HEK293 (cell line): Measurements from ENCODE around the gene ENC1.

Experiments
- CTCF ChIA-PET: fragments of 350-600 bp; formaldehyde crosslinking; extraction: SDS; loops from one replicate; lab custom pipeline; 2021; ENCODE audit warnings: antibody characterized with exemption; lab: Yijun Ruan, JAX
- POLR2A ChIA-PET: fragments of 300-600 bp; formaldehyde crosslinking; extraction: SDS; loops from one replicate; lab custom pipeline; 2020; ENCODE audit warnings: antibody characterized with exemption, inconsistent platforms; lab: Yijun Ruan, JAX
- H3K27ac ChIP-seq: fragments of 200-500 bp; sonication (Bioruptor generic); 2 replicates; pipeline ENCODE4 v1.5.1; 2014; ENCODE audit warnings: low read depth, low read length, control low read depth, inconsistent platforms; ENCODE audit errors: extremely low read depth
- H3K36me3 ChIP-seq, 2 experiments: fragments of 200-500 bp in 1 of 2; sonication (Bioruptor generic) in 1 of 2; 1 replicate in 1 of 2; 2 replicates in 1 of 2; pipeline ENCODE4 v1.5.1; 2014 to 2017; ENCODE audit warnings: inconsistent platforms in 2 of 2, low read length in 2 of 2; ENCODE audit not compliant: control insufficient read depth in 2 of 2, insufficient read depth in 1 of 2
- H3K4me1 ChIP-seq: fragments of 200-500 bp; sonication (Bioruptor generic); 2 replicates; pipeline ENCODE4 v1.5.1; 2014; ENCODE audit warnings: mild to moderate bottlenecking, low read length, inconsistent platforms; ENCODE audit not compliant: control insufficient read depth, insufficient read depth
- H3K4me3 ChIP-seq: 2 replicates; pipeline ENCODE4 v1.5.1; 2011; ENCODE audit warnings: low read depth, mild to moderate bottlenecking, control low read depth, low read length, moderate library complexity
- H3K9me3 ChIP-seq: fragments of 200-500 bp; sonication (Bioruptor generic); 2 replicates; pipeline ENCODE4 v1.5.1; 2014; ENCODE audit warnings: low read depth, low read length, inconsistent platforms; ENCODE audit not compliant: control insufficient read depth, insufficient read depth
- KLF17 ChIP-seq: fragments of 450-650 bp; formaldehyde crosslinking; IDR thresholded peaks from 2 replicates; pipeline ENCODE4 v1.5.1; 2016; ENCODE audit warnings: missing biosample characterization, missing genetic modification characterization
- PRDM6 ChIP-seq: fragments of 450-650 bp; formaldehyde crosslinking; IDR thresholded peaks from 2 replicates; pipeline ENCODE4 v1.5.1; 2017; ENCODE audit warnings: missing biosample characterization, missing genetic modification characterization
- SCRT1 ChIP-seq: fragments of 450-650 bp; formaldehyde crosslinking; IDR thresholded peaks from 2 replicates; pipeline ENCODE4 v1.5.1; 2016; ENCODE audit warnings: missing biosample characterization, missing genetic modification characterization, borderline replicate concordance
- SCRT2 ChIP-seq: fragments of 450-650 bp; formaldehyde crosslinking; IDR thresholded peaks from 2 replicates; pipeline ENCODE4 v1.5.1; 2016; ENCODE audit warnings: missing biosample characterization, missing genetic modification characterization
- SP3 ChIP-seq: fragments of 450-650 bp; formaldehyde crosslinking; IDR thresholded peaks from 2 replicates; pipeline ENCODE4 v1.5.1; 2016; ENCODE audit warnings: missing biosample characterization, missing genetic modification characterization
- TCF7L2 ChIP-seq: IDR thresholded peaks from 2 replicates; pipeline ENCODE4 v1.6.1; 2011; ENCODE audit warnings: low read depth, mild to moderate bottlenecking, inconsistent platforms, low read length, moderate library complexity, borderline replicate concordance
- YY2 ChIP-seq: fragments of 450-650 bp; formaldehyde crosslinking; IDR thresholded peaks from 2 replicates; pipeline ENCODE4 v1.5.1; 2016; ENCODE audit warnings: missing biosample characterization, missing genetic modification characterization
- ZBTB48 ChIP-seq: fragments of 450-650 bp; formaldehyde crosslinking; IDR thresholded peaks from 2 replicates; pipeline ENCODE4 v1.5.1; 2016; ENCODE audit warnings: missing biosample characterization, missing genetic modification characterization
- ZNF112 ChIP-seq: fragments of 450-650 bp; formaldehyde crosslinking; IDR thresholded peaks from 2 replicates; pipeline ENCODE4 v1.5.0; 2017; ENCODE audit warnings: missing biosample characterization, missing genetic modification characterization
- ZNF146 ChIP-seq: fragments of 450-650 bp; formaldehyde crosslinking; IDR thresholded peaks from 2 replicates; pipeline ENCODE4 v1.5.1; 2016; ENCODE audit warnings: missing biosample characterization, missing genetic modification characterization
- ZNF18 ChIP-seq: fragments of 450-650 bp; formaldehyde crosslinking; IDR thresholded peaks from 2 replicates; pipeline ENCODE4 v1.5.1; 2016; ENCODE audit warnings: missing biosample characterization, missing genetic modification characterization
- ZNF221 ChIP-seq: fragments of 450-650 bp; formaldehyde crosslinking; IDR thresholded peaks from 2 replicates; pipeline ENCODE4 v1.5.1; 2017; ENCODE audit warnings: missing biosample characterization, missing genetic modification characterization, borderline replicate concordance
- ZNF274 ChIP-seq, 2 experiments: fragments of 200-500 bp in 1 of 2; fragments of 450-650 bp in 1 of 2; sonication (Bioruptor generic) in 1 of 2; formaldehyde crosslinking in 1 of 2; IDR thresholded peaks; 2 replicates each; pipeline versions ENCODE4 v1.5.1 to v1.6.1; 2014 to 2016; ENCODE audit warnings: borderline replicate concordance in 1 of 2, inconsistent platforms in 1 of 2, low read length in 1 of 2, missing biosample characterization in 1 of 2, missing genetic modification characterization in 1 of 2
- ZNF354C ChIP-seq: fragments of 450-650 bp; formaldehyde crosslinking; IDR thresholded peaks from 2 replicates; pipeline ENCODE4 v1.5.1; 2016; ENCODE audit warnings: missing biosample characterization, missing genetic modification characterization, low read depth, borderline replicate concordance
- ZNF404 ChIP-seq: fragments of 450-650 bp; formaldehyde crosslinking; IDR thresholded peaks from 2 replicates; pipeline ENCODE4 v1.5.1; 2017; ENCODE audit warnings: missing biosample characterization, missing genetic modification characterization
- ZNF449 ChIP-seq: fragments of 450-650 bp; formaldehyde crosslinking; IDR thresholded peaks from 2 replicates; pipeline ENCODE4 v1.5.1; 2017; ENCODE audit warnings: missing biosample characterization, mild to moderate bottlenecking, missing genetic modification characterization, moderate library complexity
- ZNF560 ChIP-seq: fragments of 450-650 bp; formaldehyde crosslinking; IDR thresholded peaks from 2 replicates; pipeline ENCODE4 v1.5.1; 2017; ENCODE audit warnings: missing biosample characterization, missing genetic modification characterization, borderline replicate concordance
- ZNF561 ChIP-seq: fragments of 450-650 bp; IDR thresholded peaks from 2 replicates; pipeline ENCODE4 v1.5.1; 2018; ENCODE audit warnings: missing biosample characterization, missing genetic modification characterization, borderline replicate concordance
- ZNF623 ChIP-seq: fragments of 450-650 bp; formaldehyde crosslinking; IDR thresholded peaks from 2 replicates; pipeline ENCODE4 v1.5.1; 2016; ENCODE audit warnings: missing biosample characterization, missing genetic modification characterization
- ZNF670 ChIP-seq: fragments of 450-650 bp; formaldehyde crosslinking; IDR thresholded peaks from 2 replicates; pipeline ENCODE4 v1.5.1; 2016; ENCODE audit warnings: missing biosample characterization, missing genetic modification characterization, low read depth
- ZSCAN16 ChIP-seq: fragments of 450-650 bp; formaldehyde crosslinking; IDR thresholded peaks from 2 replicates; pipeline ENCODE4 v1.5.1; 2016; ENCODE audit warnings: missing biosample characterization, missing genetic modification characterization
- ZSCAN30 ChIP-seq: fragments of 450-650 bp; IDR thresholded peaks from 2 replicates; pipeline ENCODE4 v1.5.1; 2018; ENCODE audit warnings: missing biosample characterization, mild to moderate bottlenecking, missing genetic modification characterization, moderate library complexity

ENC1 gene

GRCh38 chr5:74657165-74657564 is 16.6 kb upstream of the ENC1 start:
- no peak overlapping the region for H3K27ac ChIP-seq
- H3K4me3 ChIP-seq = no peak overlapping the region
- H3K4me1 ChIP-seq = 0 out of 2 replicates have a peak, but pooled peaks cover under 1% of the 10 kb centered on the region
- ChIA-PET CTCF (interaction anchor here (0.9 kb wide), 1 partner anchor 1061 kb away, joined by 5 read pairs; no protein-coding TSS in a partner anchor), POLR2A (interaction anchor here (1.5 kb wide), 1 partner anchor 16 kb away, joined by 3 read pairs; the partner anchor contains the start of gene ENC1)
- H3K36me3 ChIP-seq = no peaks in the 10 kb centered on the region
- H3K9me3 ChIP-seq = no peaks in the 10 kb centered on the region; the same call in 1 of the 2 replicates
- TF ChIP-seq ZNF112 (tag by site-specific recombination) = no peak
- no peak for TF ChIP-seq ZNF146
- TF ChIP-seq ZNF623 = no peak
- TF ChIP-seq PRDM6 (tag by site-specific recombination) = no peak
- TF ChIP-seq KLF17 (tag by site-specific recombination) = no peak
- TF ChIP-seq ZNF18 (tag by site-specific recombination) = no peak
- no peak for TF ChIP-seq ZNF560 (tag by site-specific recombination)
- TF ChIP-seq SP3 (tag by site-specific recombination) = no peak
- TF ChIP-seq ZNF561 (tag by site-specific recombination) = no peak
- no peak for TF ChIP-seq ZSCAN16 (tag by site-specific recombination)
- TF ChIP-seq YY2 = no peak
- no peak for TF ChIP-seq ZNF670
- TF ChIP-seq, all 188 proteins: peak for 0

- Histone ChIP-seq H3K27ac (no peak overlapping the region), H3K4me1 (peaks cover 7% of the 10 kb centered on the region), H3K4me3 (no peak overlapping the region), H3K9me3 (no peaks in the 10 kb centered on the region; the same call in 1 of the 2 replicates), H3K36me3 (no peaks in the 10 kb centered on the region)
- TF ChIP-seq ZSCAN30 = no peak
- no peak for TF ChIP-seq ZNF221
- TF ChIP-seq ZNF354C (tag by site-specific recombination) = no peak
- TF ChIP-seq ZNF404 (tag by site-specific recombination) = no peak
- peak; percentile 71 for TF ChIP-seq SCRT2
- no peak for TF ChIP-seq ZNF274 (IDR thresholded peaks at IDR 0.05; ENCODE audit: low read length)
- TF ChIP-seq ZNF274 (tag by site-specific recombination; IDR thresholded peaks at IDR 0.05; ENCODE audit: borderline replicate concordance) = no peak
- peak; percentile 23; the same call in 1 of the 2 replicates for TF ChIP-seq SCRT1
- no peak for TF ChIP-seq ZBTB48 (tag by site-specific recombination)
- no peak for TF ChIP-seq TCF7L2
- TF ChIP-seq ZNF449 (tag by site-specific recombination) = no peak
- ChIA-PET CTCF (no interaction called here), POLR2A (interaction anchor here (0.6 to 0.7 kb wide), 2 partner anchors 46 to 681 kb away, joined by 3 to 4 read pairs; partner anchors contain the start of gene HMGCR)
Measured at GRCh38 chr5:74655716-74656115, 15.2 kb upstream of the ENC1 start.
